KOPT-K1 (cell line): Measurements from ENCODE around the gene KRT20.
"Not testable (repeated sequence)": the region's sequence is repeated elsewhere in the genome, so short reads cannot be mapped to it uniquely, and the experiment has no call there.

ENCODE experiments used
- H3K27ac ChIP-seq: fragments of 200-600 bp; sonication (generic); 2 replicates; pipeline ENCODE4 v1.5.1; 2016; ENCODE audit warnings: antibody characterized with exemption, mild to moderate bottlenecking, low read depth, low read length; ENCODE audit not compliant: poor library complexity, severe bottlenecking
- H3K36me3 ChIP-seq: fragments of 200-600 bp; sonication (generic); 2 replicates; pipeline ENCODE4 v1.5.1; 2017; ENCODE audit warnings: antibody characterized with exemption, mild to moderate bottlenecking, low read length, moderate library complexity; ENCODE audit not compliant: insufficient read depth
- H3K9me3 ChIP-seq: fragments of 200-600 bp; sonication (generic); 2 replicates; pipeline ENCODE4 v1.5.1; 2017; ENCODE audit warnings: antibody characterized with exemption, low read length, mild to moderate bottlenecking; ENCODE audit not compliant: insufficient read depth, poor library complexity, severe bottlenecking

KRT20 gene, protein sequence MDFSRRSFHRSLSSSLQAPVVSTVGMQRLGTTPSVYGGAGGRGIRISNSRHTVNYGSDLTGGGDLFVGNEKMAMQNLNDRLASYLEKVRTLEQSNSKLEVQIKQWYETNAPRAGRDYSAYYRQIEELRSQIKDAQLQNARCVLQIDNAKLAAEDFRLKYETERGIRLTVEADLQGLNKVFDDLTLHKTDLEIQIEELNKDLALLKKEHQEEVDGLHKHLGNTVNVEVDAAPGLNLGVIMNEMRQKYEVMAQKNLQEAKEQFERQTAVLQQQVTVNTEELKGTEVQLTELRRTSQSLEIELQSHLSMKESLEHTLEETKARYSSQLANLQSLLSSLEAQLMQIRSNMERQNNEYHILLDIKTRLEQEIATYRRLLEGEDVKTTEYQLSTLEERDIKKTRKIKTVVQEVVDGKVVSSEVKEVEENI

GRCh38 chr17:40884708-40885512 lies at the start of gene KRT20:
TSS of gene KRT20 (minus strand) at chr17:40885242. CDS start at chr17:40885185, 57 bp downstream.
- Histone ChIP-seq H3K36me3 (no peaks in the 10 kb centered on the region), H3K27ac (no peak within 1 kb of the TSS)

GRCh38 chr17:40932608-40933007 lies 47.6 kb upstream of the KRT20 start:
- no peaks in the 10 kb centered on the region for H3K36me3 ChIP-seq

More at GRCh38 chr17:40884708-40885512, at the start of gene KRT20:
- no peaks in the 10 kb centered on the region for H3K9me3 ChIP-seq

GRCh38 chr17:40931311-40931710 lies 46.3 kb upstream of the KRT20 start:
- Histone ChIP-seq H3K9me3 (no peaks in the 10 kb centered on the region), H3K36me3 (no peaks in the 10 kb centered on the region), H3K27ac (no peak overlapping the region)

More at GRCh38 chr17:40932608-40933007, 47.6 kb upstream of the KRT20 start:
- no peak overlapping the region for H3K27ac ChIP-seq
- H3K9me3 ChIP-seq: no peaks in the 10 kb centered on the region

GRCh38 chr17:40926341-40926740 lies 41.3 kb upstream of the KRT20 start:
- Histone ChIP-seq H3K36me3 (no peaks in the 10 kb centered on the region), H3K9me3 (no peaks in the 10 kb centered on the region), H3K27ac (no peak overlapping the region)

DNA sequence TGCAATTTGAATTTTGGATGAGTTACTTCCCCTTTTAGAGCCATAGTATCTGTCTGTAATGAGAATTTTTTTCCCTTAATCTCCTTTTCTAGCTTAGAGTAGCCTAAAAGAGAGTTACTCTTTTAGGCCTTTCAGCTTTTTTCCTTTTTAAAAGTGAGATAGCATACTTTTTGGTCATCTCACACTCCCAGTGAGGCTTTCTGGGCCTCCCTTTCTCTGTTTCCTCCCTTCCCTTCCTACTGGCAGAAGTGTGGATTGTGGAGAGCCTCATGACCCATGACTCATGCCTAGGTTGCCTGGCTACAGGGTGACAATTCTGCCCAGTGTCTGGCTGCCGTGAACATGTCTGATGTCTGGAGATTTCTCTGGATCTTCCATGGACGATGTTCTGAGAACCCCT lies 37.2 kb upstream of the KRT20 start:
- Histone ChIP-seq H3K9me3 (no peaks in the 10 kb centered on the region), H3K27ac (no peak overlapping the region), H3K36me3 (no peaks in the 10 kb centered on the region)

DNA sequence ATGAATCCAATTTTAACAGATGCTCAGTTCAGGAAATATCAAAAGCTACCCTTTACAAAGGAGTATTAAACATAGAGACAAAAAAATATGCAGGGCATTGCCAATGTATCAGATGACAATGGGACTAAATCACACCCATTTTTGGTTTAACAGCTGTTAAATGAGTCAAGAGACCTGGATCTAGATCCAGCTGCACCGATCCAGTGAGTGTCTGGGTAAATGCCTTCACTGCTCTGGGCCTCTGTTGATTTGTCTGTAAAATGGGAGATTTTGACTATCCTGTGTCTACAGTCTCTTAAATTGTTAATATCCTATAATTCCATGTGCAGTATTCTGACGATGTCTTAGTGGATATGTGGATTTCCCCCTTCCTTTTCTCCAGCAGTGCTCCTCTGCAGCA lies 36.0 kb upstream of the KRT20 start:
- no peaks in the 10 kb centered on the region for H3K36me3 ChIP-seq
- H3K9me3 ChIP-seq: no peaks in the 10 kb centered on the region
- no peak overlapping the region for H3K27ac ChIP-seq

DNA sequence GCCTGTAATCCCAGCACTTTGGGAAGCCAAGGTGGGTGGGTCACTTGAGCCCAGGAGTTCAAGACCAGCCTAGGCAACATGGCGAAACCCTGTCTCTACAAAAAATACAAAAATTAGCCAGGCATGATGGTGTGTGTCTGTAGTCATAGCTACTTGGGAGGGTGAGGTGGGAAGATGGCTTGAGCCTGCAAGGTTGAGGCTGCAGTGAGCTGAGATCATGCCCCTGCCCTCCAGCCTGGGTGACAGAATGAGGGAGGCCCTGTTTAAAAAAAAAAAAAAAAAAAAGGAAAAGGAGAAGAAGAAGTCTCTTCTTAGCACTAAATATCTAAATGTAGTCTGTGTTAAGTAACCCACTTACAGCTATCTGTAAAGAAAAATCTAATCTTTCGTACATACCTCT lies 32.1 kb upstream of the KRT20 start:
- not testable (repeated sequence) for H3K27ac ChIP-seq

DNA sequence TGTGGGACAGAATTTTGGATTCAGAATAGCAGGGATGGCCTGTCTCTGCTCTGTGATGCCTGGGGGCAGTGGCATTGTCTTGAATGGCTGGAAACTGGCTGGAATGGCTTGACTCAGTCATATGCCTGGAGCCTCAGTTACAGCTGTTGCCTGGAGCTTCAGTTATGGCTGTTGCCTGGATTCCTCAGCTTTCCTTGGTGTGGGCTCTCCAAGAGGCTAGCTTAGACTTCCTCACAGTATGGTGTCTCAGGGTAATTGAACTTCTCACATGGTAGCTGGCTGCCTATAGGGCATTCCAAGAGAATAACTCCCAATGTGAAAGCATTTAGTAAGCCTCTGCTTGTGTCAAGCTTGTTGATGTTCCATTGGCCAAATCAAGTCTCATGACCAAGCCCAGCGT lies 31.3 kb upstream of the KRT20 start:
- H3K9me3 ChIP-seq: no peaks in the 10 kb centered on the region
- no peaks in the 10 kb centered on the region for H3K36me3 ChIP-seq
- H3K27ac ChIP-seq: no peak overlapping the region

More for the DNA sequence above, 32.1 kb upstream of the KRT20 start:
- not testable (repeated sequence) for H3K9me3 ChIP-seq, H3K36me3 ChIP-seq

GRCh38 chr17:40915721-40916256 lies 30.7 kb upstream of the KRT20 start:
- Histone ChIP-seq H3K9me3 (no peaks in the 10 kb centered on the region), H3K27ac (no peak overlapping the region)

GRCh38 chr17:40915199-40915661 lies 30.2 kb upstream of the KRT20 start:
- H3K9me3 ChIP-seq: no peaks in the 10 kb centered on the region
- no peaks in the 10 kb centered on the region for H3K36me3 ChIP-seq
- H3K27ac ChIP-seq: no peak overlapping the region

More at GRCh38 chr17:40915721-40916256, 30.7 kb upstream of the KRT20 start:
- no peaks in the 10 kb centered on the region for H3K36me3 ChIP-seq

DNA sequence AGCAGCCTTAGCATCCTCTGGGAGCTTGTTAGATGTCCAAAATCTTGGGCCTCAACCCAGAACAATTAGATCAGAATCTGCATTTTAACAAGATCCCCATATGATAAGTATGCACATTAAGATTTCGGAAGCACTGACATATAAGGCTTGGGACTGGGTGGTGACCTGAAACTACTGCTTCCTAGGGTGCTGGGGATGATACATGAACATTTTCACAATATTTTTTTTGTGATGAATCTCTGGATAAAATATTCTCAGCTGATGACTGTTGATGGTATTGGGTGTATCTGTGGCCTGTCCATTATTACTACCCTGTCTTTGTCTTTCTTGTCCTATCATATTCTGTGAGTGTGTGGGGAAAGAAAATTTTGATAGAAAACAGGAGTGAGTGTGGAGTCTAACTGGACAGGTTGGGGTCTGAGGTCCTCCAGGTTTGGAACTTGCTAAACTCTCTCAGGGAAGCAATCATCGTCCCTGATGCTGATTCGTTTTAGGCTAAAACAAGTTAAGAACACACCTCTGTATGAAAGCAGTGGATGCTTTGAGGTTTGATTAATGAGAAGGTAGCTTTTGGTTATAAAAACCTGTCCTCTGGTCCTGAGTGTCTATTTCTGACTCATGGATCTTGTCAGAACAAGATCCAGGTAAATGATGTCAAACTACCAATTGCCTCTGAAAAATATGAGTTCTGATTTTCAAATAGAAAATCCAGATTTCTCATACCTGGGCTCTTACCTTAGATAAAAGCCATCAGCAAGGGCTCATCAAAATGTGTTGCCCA lies 29.2 kb upstream of the KRT20 start:
- no peak overlapping the region for H3K27ac ChIP-seq
- H3K9me3 ChIP-seq: no peaks in the 10 kb centered on the region
- no peaks in the 10 kb centered on the region for H3K36me3 ChIP-seq

- Histone ChIP-seq H3K9me3 (no peaks in the 10 kb centered on the region), H3K27ac (no peak overlapping the region), H3K36me3 (no peaks in the 10 kb centered on the region)
Measured at GRCh38 chr17:40912486-40913210, 27.6 kb upstream of the KRT20 start.

- no peak overlapping the region for H3K27ac ChIP-seq
- no peaks in the 10 kb centered on the region for H3K36me3 ChIP-seq
- H3K9me3 ChIP-seq: no peaks in the 10 kb centered on the region
Measured at GRCh38 chr17:40910441-40910841, 25.4 kb upstream of the KRT20 start.

DNA sequence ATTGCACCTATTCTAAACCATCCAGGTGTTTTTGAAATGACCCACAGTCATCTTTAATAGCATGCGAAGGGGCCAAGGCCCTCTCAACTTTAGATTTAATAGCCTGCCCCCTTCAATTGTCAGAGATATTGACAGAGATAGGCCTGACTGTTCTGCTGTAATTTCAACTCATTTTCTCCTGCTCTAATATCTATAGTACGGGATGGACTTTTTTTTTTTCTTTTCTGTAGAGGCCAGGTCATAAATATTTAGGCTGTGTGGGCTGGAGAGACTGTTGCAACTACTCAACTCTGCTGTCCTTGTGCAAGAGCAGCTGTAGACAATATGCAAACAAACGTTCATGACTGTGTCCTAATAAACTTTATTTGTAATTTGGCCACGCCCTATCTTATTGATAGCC lies 24.7 kb upstream of the KRT20 start:
- Histone ChIP-seq H3K27ac (no peak overlapping the region), H3K36me3 (no peaks in the 10 kb centered on the region), H3K9me3 (no peaks in the 10 kb centered on the region)
